Inferior parietal cortex (tissue), 1 donor: ENCODE results near the gene NKX6-1.

ENCODE experiments used
- DNase-seq: peaks from one replicate; pipeline ENCODE4 v3.0.0-alpha.2; 2016; ENCODE audit errors: extremely low spot score

The NKX6-1 gene

GRCh38 chr4:84477738-84478137 is 21.4 kb downstream of the NKX6-1 start:
- DNase-seq, result no peak

- no peak for DNase-seq
Observed at GRCh38 chr4:84474107-84474506, 25.0 kb downstream of the NKX6-1 start.

GRCh38 chr4:84472154-84472553 is 26.9 kb downstream of the NKX6-1 start:
- DNase-seq, result no peak

GRCh38 chr4:84470204-84470785 is 28.8 kb downstream of the NKX6-1 start:
- DNase-seq, result no peak

GRCh38 chr4:84467601-84468000 is 31.5 kb downstream of the NKX6-1 start:
- DNase-seq, result no peak

- no peak for DNase-seq
Observed at GRCh38 chr4:84459783-84460182, 39.3 kb downstream of the NKX6-1 start.

- DNase-seq, result no peak
Observed at GRCh38 chr4:84456157-84456556, 42.9 kb downstream of the NKX6-1 start.

- DNase-seq, result no peak
Observed at GRCh38 chr4:84455697-84456096, 43.4 kb downstream of the NKX6-1 start.

GRCh38 chr4:84451546-84451945 is 47.5 kb downstream of the NKX6-1 start:
- no peak for DNase-seq

GRCh38 chr4:84443523-84443922 is 55.6 kb downstream of the NKX6-1 start:
- no peak for DNase-seq

GRCh38 chr4:84442778-84443177 is 56.3 kb downstream of the NKX6-1 start:
- DNase-seq, result no peak
